ENCODE measurements around the gene E2F7. TPM values are rescaled to one million over a fixed set of nuclear protein-coding genes. Genes with fewer than 3 reads are reported as not detected.

Gene E2F7
- total and polyA plus RNA-seq, 2 of the 8 experiments (the other 6 are each of a cell fraction or from before 2014, with no cell fraction given) = 8.8 to 18.5 TPM

DNA sequence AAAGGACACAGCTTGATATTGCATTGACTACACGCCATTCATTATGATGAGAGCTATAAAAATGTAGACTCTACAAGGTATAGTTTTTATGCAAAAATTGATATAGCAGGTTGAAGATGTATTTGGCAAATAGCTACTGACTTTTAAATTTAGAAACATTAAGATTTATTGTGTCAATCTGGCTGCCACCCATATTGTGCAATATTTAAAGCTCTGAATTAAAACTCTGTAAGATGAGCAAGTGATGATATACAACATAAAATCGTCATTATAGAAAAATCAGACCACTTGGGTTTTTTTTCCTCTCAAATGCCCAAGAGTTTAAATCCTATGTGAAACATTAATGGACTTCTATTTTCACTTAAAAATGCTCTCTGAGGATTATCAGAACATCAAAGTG lies 36.8 kb upstream of the E2F7 start (continued):
- no peak for TF ChIP-seq CTCF (IDR thresholded peaks at IDR 0.05; ENCODE audit: control extremely low read depth in 1 of 3, insufficient read depth in 1 of 3, low read depth in 1 of 3, low read length in 3 of 3)
- no peak for TF ChIP-seq RNF2 (IDR thresholded peaks at IDR 0.05; ENCODE audit: borderline replicate concordance, low read depth, low read length, missing control alignments, poor library complexity, severe bottlenecking)
- TF ChIP-seq POLR2AphosphoS5 (IDR thresholded peaks at IDR 0.05; ENCODE audit: low read depth, low read length) = no peak
- no peak for TF ChIP-seq GTF2F1 (IDR thresholded peaks at IDR 0.05; ENCODE audit: borderline replicate concordance, low read depth, low read length)
- no peak for TF ChIP-seq CBX8 (IDR thresholded peaks at IDR 0.05; ENCODE audit: borderline replicate concordance, low read depth, low read length)

All from H1 (cell line).